B cell (primary cell): ENCODE data around the gene SH3RF1.

Source experiments
- CTCF ChIP-seq: fragments of 200-600 bp; IDR thresholded peaks from one replicate; pipeline ENCODE4 v1.8.0; 2022; ENCODE audit warnings: antibody characterized with exemption, mild to moderate bottlenecking
- EZH2 ChIP-seq: IDR thresholded peaks from 2 replicates; pipeline ENCODE4 v1.6.1; 2012; ENCODE audit warnings: borderline replicate concordance, low read depth, mild to moderate bottlenecking, moderate library complexity, low read length; ENCODE audit not compliant: insufficient read depth, poor library complexity, severe bottlenecking

- TF ChIP-seq CTCF, result no peak
- no peak for TF ChIP-seq EZH2
Measured at GRCh38 chr4:169061386-169061785, 209.4 kb downstream of the SH3RF1 start.
